AG04450 (cell line): ENCODE measurements around the gene MBD3L3. TPM values are rescaled to one million over a fixed set of nuclear protein-coding genes. Genes with fewer than 3 reads are reported as not detected.
"Not testable (repeated sequence)": the region's sequence is repeated elsewhere in the genome, so short reads cannot be mapped to it uniquely, and the experiment has no call there.

Source experiments
- CTCF ChIA-PET: fragments of 300-600, 350-600 bp; formaldehyde crosslinking; extraction: SDS; loops from one replicate; lab custom pipeline; 2022; ENCODE audit warnings: antibody characterized with exemption, inconsistent platforms; lab: Charles Lee
- POLR2A ChIA-PET: fragments of 350-600 bp; formaldehyde crosslinking; extraction: SDS; loops from one replicate; lab custom pipeline; 2021; ENCODE audit warnings: antibody characterized with exemption, inconsistent platforms; lab: Yijun Ruan, JAX
- DNase-seq: peaks from one replicate; pipeline ENCODE4 v3.0.0-alpha.2; 2011; ENCODE audit warnings: low read depth, low spot score
- H3K27ac ChIP-seq: one replicate; pipeline ENCODE4 v1.5.1; 2012; ENCODE audit warnings: low read depth, low read length, control low read depth
- H3K27me3 ChIP-seq: one replicate; pipeline ENCODE4 v1.6.0; 2012; ENCODE audit warnings: low read length; ENCODE audit not compliant: control insufficient read depth, insufficient read depth
- H3K4me3 ChIP-seq: 2 replicates; pipeline ENCODE4 v1.5.1; 2011; ENCODE audit warnings: mild to moderate bottlenecking, low read depth, low read length, control low read depth
- H3K9me3 ChIP-seq: 2 replicates; pipeline ENCODE4 v1.5.1; 2012; ENCODE audit warnings: low read length; ENCODE audit not compliant: control insufficient read depth, insufficient read depth
- CTCF ChIP-seq: IDR thresholded peaks from 2 replicates; pipeline ENCODE4 v1.5.1; 2011; ENCODE audit warnings: low read depth, low read length, control low read depth, inconsistent platforms
- polyA plus RNA-seq: library from polyadenylated mRNA; depleted of rRNA; stranded (reverse); fragments of >200 nt; gene quantifications from 2 replicates; pipeline ENCODE4 v1.2.3, GENCODE V29; 2011

The MBD3L3 gene
- polyA plus RNA-seq, 1 experiment, result not detected

GRCh38 chr19:7069042-7069903 is 10.8 kb upstream of the MBD3L3 start, which contains the start of gene ZNF557:
TSS of gene ZNF557 (plus strand) at chr19:7069703. CDS start at chr19:7075075, 5,372 bp downstream.
- peak; percentile 90 for DNase-seq
- H3K27ac ChIP-seq, result peak within 1 kb of the TSS; percentile 77
- no peaks in the 10 kb centered on the region for H3K27me3 ChIP-seq
- peaks cover 13% of the 10 kb centered on the region; the same call in 1 of the 2 replicates for H3K9me3 ChIP-seq
- H3K4me3 ChIP-seq, result peak within 1 kb of the TSS; percentile 94
- ChIA-PET POLR2A (interaction anchor here (0.6 to 1.6 kb wide), 8 partner anchors 16 to 1763 kb away, joined by 3 to 13 read pairs (median 3); partner anchors contain the start of genes PET100 and XAB2), CTCF (interaction anchor here (0.8 to 2.2 kb wide), 2 partner anchors 29 to 30 kb away, joined by 4 to 6 read pairs; no protein-coding TSS in a partner anchor)
- TF ChIP-seq CTCF, result no peak

GRCh38 chr19:7068599-7068998 is 10.1 kb upstream of the MBD3L3 start:
- POLR2A ChIA-PET, result interaction anchor here (0.6 to 1.6 kb wide), 7 partner anchors 16 to 1764 kb away, joined by 3 to 13 read pairs (median 3); partner anchors contain the start of genes PET100 and XAB2
- no peak for DNase-seq
- TF ChIP-seq CTCF, result no peak
- H3K27ac ChIP-seq, result no peak overlapping the region
- CTCF ChIA-PET, result interaction anchor here (2.2 kb wide), 1 partner anchor 31 kb away, joined by 6 read pairs; no protein-coding TSS in a partner anchor
- H3K4me3 ChIP-seq, result peak overlapping the region; percentile 41
- peaks cover 13% of the 10 kb centered on the region; the same call in 1 of the 2 replicates for H3K9me3 ChIP-seq
- H3K27me3 ChIP-seq, result no peaks in the 10 kb centered on the region

- Histone ChIP-seq H3K27ac (no peak overlapping the region), H3K9me3 (peaks cover 6% of the 10 kb centered on the region; the same call in 1 of the 2 replicates), H3K27me3 (no peaks in the 10 kb centered on the region), H3K4me3 (no peak overlapping the region)
- ChIA-PET CTCF (interaction anchor here (2.2 kb wide), 1 partner anchor 32 kb away, joined by 6 read pairs; no protein-coding TSS in a partner anchor), POLR2A (interaction anchor here (0.6 kb wide), 1 partner anchor 464 kb away, joined by 3 read pairs; no protein-coding TSS in a partner anchor)
- TF ChIP-seq CTCF, result no peak
- DNase-seq, result no peak
These were observed 9.2 kb upstream of the MBD3L3 start for GRCh38 chr19:7067716-7068115.

GRCh38 chr19:7067122-7067521 is 8.6 kb upstream of the MBD3L3 start:
- POLR2A ChIA-PET, H3K27me3 ChIP-seq, H3K27ac ChIP-seq, DNase-seq, H3K4me3 ChIP-seq, CTCF ChIA-PET, H3K9me3 ChIP-seq: not testable (repeated sequence)
- TF ChIP-seq CTCF, result peak; percentile 20; the same call in 1 of the 2 replicates
